GM12873 (cell line): Measurements from ENCODE around the gene SAMD11.

Experiments
- CTCF ChIP-seq: IDR thresholded peaks from 2 replicates; pipeline ENCODE4 v1.5.1; 2012; ENCODE audit warnings: low read depth, mild to moderate bottlenecking, moderate library complexity, low read length, control low read depth; ENCODE audit not compliant: insufficient read depth; ENCODE audit errors: missing control alignments

SAMD11 gene

GRCh38 chr1:975365-975764 lies 51.6 kb downstream of the SAMD11 start:
- TF ChIP-seq CTCF: no peak

GRCh38 chr1:975896-976683 lies 52.4 kb downstream of the SAMD11 start:
- peak; percentile 69 for TF ChIP-seq CTCF

GRCh38 chr1:978069-978834 lies 54.5 kb downstream of the SAMD11 start:
- TF ChIP-seq CTCF: no peak

- no peak for TF ChIP-seq CTCF
Measured at GRCh38 chr1:978835-979743, 55.4 kb downstream of the SAMD11 start.

GRCh38 chr1:979744-980072 lies 56.0 kb downstream of the SAMD11 start:
- no peak for TF ChIP-seq CTCF

GRCh38 chr1:980137-980571 lies 56.4 kb downstream of the SAMD11 start:
- TF ChIP-seq CTCF: no peak
